RWPE2 (cell line): ENCODE data around the gene USP48.

Experiments used
- ATAC-seq: fragments of 200-7000 bp; cut with Tn5 transposase; 3 replicates; pipeline ENCODE4 v1.9.1; 2021; ENCODE audit warnings: low read depth
- DNase-seq: peaks from one replicate; pipeline ENCODE4 v3.0.0-alpha.2; 2020; ENCODE audit warnings: low spot score
- H3K27ac ChIP-seq: fragments of 450-650 bp; 2 replicates; pipeline ENCODE4 v1.5.1; 2017; ENCODE audit warnings: mild to moderate bottlenecking; ENCODE audit not compliant: poor library complexity, severe bottlenecking
- H3K27me3 ChIP-seq: fragments of 250-450 bp; sonication (Bioruptor Pico); 2 replicates; pipeline ENCODE4 v1.5.1; 2021; ENCODE audit warnings: mild to moderate bottlenecking, moderate library complexity; ENCODE audit not compliant: insufficient read depth, poor library complexity, severe bottlenecking
- H3K36me3 ChIP-seq: fragments of 250-450 bp; sonication (Bioruptor Pico); 2 replicates; pipeline ENCODE4 v1.5.1; 2020; ENCODE audit warnings: low read depth, mild to moderate bottlenecking, moderate library complexity
- H3K4me1 ChIP-seq: fragments of 250-450 bp; sonication (Bioruptor Pico); 2 replicates; pipeline ENCODE4 v1.5.1; 2021; ENCODE audit warnings: mild to moderate bottlenecking, moderate library complexity; ENCODE audit not compliant: insufficient read depth, poor library complexity, severe bottlenecking
- H3K4me3 ChIP-seq: fragments of 250-450 bp; sonication (Bioruptor Pico); 2 replicates; pipeline ENCODE4 v1.5.1; 2021; ENCODE audit warnings: mild to moderate bottlenecking, moderate library complexity; ENCODE audit not compliant: severe bottlenecking
- H3K9me3 ChIP-seq: fragments of 250-450 bp; sonication (Bioruptor Pico); 2 replicates; pipeline ENCODE4 v1.5.1; 2021; ENCODE audit warnings: mild to moderate bottlenecking, moderate library complexity; ENCODE audit not compliant: severe bottlenecking
- TF ChIP-seq, protein P1 (sequence below): fragments of 450-650 bp; IDR thresholded peaks from one replicate; pipeline ENCODE4 v1.5.1; 2017; ENCODE audit warnings: mild to moderate bottlenecking, moderate library complexity; ENCODE audit not compliant: poor library complexity, severe bottlenecking

USP48 gene

GRCh38 chr1:21643624-21644023, 139.3 kb downstream of the USP48 start:
- no peak overlapping the region for H3K4me3 ChIP-seq
- no peak overlapping the region for H3K27ac ChIP-seq
- ATAC-seq (no peak), DNase-seq (no peak)
- H3K4me1 ChIP-seq = peaks cover 4% of the 10 kb centered on the region
- TF ChIP-seq, protein P1, sequence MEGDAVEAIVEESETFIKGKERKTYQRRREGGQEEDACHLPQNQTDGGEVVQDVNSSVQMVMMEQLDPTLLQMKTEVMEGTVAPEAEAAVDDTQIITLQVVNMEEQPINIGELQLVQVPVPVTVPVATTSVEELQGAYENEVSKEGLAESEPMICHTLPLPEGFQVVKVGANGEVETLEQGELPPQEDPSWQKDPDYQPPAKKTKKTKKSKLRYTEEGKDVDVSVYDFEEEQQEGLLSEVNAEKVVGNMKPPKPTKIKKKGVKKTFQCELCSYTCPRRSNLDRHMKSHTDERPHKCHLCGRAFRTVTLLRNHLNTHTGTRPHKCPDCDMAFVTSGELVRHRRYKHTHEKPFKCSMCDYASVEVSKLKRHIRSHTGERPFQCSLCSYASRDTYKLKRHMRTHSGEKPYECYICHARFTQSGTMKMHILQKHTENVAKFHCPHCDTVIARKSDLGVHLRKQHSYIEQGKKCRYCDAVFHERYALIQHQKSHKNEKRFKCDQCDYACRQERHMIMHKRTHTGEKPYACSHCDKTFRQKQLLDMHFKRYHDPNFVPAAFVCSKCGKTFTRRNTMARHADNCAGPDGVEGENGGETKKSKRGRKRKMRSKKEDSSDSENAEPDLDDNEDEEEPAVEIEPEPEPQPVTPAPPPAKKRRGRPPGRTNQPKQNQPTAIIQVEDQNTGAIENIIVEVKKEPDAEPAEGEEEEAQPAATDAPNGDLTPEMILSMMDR = no peak
- no peaks in the 10 kb centered on the region for H3K27me3 ChIP-seq
- H3K36me3 ChIP-seq = no peaks in the 10 kb centered on the region
- no peaks in the 10 kb centered on the region for H3K9me3 ChIP-seq

DNA sequence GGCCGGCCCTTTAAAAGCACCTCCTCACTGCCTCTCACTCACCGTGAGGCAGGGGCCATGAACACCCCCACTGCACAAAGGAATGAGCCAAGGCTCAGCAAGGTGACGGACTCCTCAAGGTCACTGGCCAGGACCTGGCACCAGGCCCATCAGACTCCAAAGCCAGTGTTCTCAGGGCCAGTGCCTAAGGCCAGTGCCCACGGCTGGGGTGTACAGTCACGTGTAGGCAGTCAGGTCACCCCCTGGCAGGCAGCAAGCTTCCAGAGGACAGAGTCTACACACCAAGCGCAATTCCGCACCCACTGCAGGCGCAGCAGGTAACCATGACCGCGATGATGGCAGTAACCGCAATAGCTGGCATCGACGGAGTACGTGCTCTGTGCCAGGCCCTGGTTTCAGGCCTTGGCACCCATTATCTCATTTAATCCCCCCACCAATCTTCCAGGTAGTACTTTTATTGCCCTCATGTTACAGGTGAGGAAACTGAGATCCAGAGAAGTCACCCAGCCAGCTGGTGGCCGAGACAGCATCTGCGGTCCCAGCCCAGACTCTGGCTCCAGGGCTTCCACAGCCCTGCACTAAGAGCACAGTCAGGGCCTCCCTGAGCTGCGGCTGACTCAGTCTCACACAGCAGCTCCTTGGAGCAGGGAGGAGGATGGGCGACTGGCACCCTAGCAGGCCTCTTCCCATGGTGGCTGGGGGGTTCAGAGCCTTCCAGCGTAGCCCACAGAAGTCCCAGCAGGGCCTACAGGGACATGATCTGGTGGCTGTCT, 140.8 kb downstream of the USP48 start:
- TF ChIP-seq, protein P1 = no peak
- H3K4me3 ChIP-seq = no peak overlapping the region
- H3K27ac ChIP-seq = no peak overlapping the region
- DNase-seq (no peak), ATAC-seq (no peak)
- H3K9me3 ChIP-seq = no peaks in the 10 kb centered on the region
- peaks cover 4% of the 10 kb centered on the region for H3K4me1 ChIP-seq
- no peaks in the 10 kb centered on the region for H3K36me3 ChIP-seq
- H3K27me3 ChIP-seq = no peaks in the 10 kb centered on the region

DNA sequence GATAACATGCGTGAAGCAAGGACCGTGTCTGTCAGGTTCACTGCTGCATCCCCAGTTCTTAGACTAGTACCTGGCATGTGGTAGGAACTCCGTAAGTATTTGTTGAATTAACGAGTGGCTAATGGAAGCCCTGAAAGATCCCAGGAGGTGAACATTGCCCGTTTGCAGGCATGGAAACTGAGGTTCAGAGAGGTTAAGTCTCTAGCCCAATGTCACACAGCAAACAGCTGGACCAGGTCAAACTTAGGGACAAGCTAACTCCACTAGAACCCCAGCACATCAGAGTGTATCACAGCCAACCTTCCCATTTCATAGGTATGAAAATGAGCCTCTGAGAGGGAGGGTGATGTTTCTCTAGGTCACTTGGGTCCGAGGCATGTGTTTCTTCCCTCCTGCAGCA, 141.4 kb downstream of the USP48 start:
- DNase-seq (no peak), ATAC-seq (no peak)
- H3K4me1 ChIP-seq = peaks cover 4% of the 10 kb centered on the region
- TF ChIP-seq, protein P1 = no peak
- H3K27ac ChIP-seq = no peak overlapping the region
- no peaks in the 10 kb centered on the region for H3K36me3 ChIP-seq
- no peak overlapping the region for H3K4me3 ChIP-seq
- no peaks in the 10 kb centered on the region for H3K9me3 ChIP-seq
- no peaks in the 10 kb centered on the region for H3K27me3 ChIP-seq

DNA sequence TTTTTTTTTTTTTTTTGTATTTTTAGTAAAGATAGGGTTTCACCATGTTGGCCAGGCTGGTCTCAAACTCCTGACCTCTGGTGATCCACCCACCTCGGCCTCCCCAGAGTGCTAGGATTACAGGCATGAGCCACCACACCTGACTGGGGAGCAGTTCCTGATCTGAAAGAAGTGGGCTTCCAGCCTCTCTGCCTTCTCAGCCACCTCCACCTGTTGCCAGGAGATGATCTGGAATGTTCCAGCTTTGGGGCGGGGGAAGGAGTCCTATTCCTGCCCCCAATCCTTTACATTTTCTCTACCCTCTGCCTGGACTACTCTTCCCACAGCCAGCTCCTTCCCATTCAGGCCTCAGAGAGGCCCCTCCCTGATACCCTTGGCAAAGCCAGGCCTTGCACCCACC, 141.9 kb downstream of the USP48 start:
- Histone ChIP-seq H3K9me3 (no peaks in the 10 kb centered on the region), H3K27ac (no peak overlapping the region), H3K4me3 (no peak overlapping the region), H3K27me3 (no peaks in the 10 kb centered on the region), H3K4me1 (peaks cover 4% of the 10 kb centered on the region), H3K36me3 (no peaks in the 10 kb centered on the region)
- ATAC-seq = no peak
- TF ChIP-seq, protein P1 = no peak
- no peak for DNase-seq

GRCh38 chr1:21640653-21641052, 142.3 kb downstream of the USP48 start:
- no peak for ATAC-seq
- H3K27me3 ChIP-seq = no peaks in the 10 kb centered on the region
- DNase-seq = no peak
- no peaks in the 10 kb centered on the region for H3K9me3 ChIP-seq
- no peak overlapping the region for H3K27ac ChIP-seq
- H3K4me1 ChIP-seq = peaks cover 4% of the 10 kb centered on the region
- no peaks in the 10 kb centered on the region for H3K36me3 ChIP-seq
- TF ChIP-seq, protein P1 = no peak
- no peak overlapping the region for H3K4me3 ChIP-seq
